GM21786 (cell line): ENCODE measurements around the gene GABPB2.

Experiments used
- ATAC-seq: cut with Tn5 transposase; IDR thresholded peaks from one replicate; pipeline ENCODE4 v1.9.1; 2021; ENCODE audit not compliant: unreplicated experiment

Gene GABPB2

DNA sequence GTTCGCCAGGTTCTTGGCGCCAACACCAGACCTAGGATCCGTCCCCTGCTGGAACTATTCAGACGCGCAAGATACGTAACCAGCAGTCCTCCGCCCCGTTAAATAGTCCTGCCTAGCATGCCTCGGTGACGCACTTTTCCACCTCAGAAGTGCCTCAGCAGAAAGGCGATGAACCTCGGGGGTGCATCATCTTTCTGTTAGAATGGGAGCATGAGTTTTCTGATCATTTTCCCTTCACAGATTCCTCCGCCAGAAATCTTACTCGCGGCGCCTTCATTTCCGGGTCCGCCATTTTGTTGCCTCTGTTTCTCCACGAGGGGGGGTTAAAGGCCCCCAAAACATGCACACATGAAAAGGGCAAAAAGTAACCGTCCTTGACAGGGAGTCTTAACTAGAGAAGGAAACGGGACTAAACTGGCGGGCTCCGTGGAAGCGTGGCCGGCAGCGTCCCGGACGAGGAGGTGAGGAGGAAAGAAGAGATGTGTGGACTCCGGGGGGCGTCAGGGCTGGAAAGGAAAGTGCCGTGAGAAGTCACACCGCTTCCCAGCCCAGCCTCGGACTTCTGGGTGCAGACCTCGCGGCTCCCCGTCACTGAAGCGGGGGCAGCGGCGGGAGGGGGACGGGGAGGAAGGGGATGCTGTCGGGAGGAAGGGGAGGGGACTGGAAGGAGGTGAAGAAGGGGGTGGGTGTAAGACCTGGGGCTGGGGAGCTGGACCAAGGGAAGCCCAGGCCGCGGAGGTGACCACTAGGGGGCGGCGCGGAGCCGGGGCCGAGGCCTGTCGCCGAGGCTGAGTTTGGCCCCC lies at the start of gene GABPB2:
GABPB2 (plus strand) TSS at position 288 of the 803 bp plus-strand sequence. CDS start 17,429 bp downstream, outside the sequence.
- peak; percentile 57 for ATAC-seq

DNA sequence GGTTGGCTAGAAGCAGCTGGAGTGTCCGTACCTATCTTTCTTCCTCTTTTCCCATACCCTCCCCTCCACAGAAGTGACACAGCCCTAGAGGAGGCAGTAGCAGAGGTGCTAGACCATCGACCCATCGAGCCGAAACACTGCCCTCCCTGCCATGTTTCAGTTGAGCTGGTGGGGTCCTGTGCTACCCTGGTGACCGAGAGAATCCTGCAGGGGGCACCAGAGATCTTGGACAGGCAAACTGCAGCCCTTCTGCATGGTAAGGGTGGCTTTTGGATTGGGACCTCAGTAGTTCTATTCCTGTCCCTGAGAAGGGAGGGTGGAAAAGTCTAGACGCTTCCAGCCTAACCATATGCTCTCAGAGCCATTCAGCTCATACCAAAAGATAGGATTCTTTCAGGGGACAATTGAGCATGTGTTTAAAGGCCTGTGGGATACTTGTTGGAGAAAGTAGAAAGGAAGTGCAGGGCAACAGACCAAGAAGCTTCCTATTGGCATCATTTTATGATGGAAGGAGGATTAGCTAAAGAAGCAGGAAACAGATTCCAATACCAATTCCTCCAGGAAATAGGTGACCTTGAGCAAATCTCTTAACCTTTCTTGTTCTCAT lies 45.9 kb upstream of the GABPB2 start:
- no peak for ATAC-seq

DNA sequence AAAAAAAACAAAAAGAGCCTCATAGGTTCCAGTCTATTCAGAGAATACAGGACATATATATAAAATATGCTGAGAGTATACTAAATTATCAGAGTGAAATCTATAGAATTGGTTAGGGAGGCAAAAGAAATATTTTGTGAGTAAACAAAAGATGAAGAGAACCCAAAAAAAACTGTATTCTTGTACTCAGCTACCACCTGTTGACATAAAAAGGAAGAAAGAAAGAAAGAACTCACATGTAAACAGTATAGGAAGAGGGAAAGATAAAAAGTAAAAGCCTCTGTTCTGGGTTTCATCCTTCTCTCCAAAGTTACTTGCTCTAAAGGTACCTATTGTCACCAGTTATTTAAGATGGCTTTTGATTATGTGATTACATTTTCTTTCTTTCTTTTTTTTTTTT lies 44.1 kb upstream of the GABPB2 start:
- no peak for ATAC-seq

DNA sequence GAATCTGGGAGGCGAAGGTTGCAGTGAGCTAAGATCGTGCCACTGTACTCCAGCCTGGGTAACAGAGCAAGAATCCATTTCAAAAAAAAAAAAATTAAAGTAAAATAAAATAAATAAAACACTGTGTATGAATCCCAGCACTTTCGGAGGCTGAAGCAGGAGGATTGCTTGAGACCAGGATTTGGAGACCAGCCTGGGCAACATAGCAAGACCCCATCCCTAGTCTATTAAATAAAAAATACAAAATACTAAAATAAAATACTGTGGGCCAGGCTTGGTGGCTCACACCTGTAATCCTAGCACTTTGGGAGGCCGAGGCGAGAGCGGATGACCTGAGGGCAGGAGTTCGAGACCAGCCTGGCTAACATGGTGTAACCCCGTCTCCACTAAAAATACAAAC lies 38.4 kb upstream of the GABPB2 start:
- no peak for ATAC-seq

- ATAC-seq = no peak
These were observed 35.4 kb upstream of the GABPB2 start for GRCh38 chr1:151035167-151035566.

DNA sequence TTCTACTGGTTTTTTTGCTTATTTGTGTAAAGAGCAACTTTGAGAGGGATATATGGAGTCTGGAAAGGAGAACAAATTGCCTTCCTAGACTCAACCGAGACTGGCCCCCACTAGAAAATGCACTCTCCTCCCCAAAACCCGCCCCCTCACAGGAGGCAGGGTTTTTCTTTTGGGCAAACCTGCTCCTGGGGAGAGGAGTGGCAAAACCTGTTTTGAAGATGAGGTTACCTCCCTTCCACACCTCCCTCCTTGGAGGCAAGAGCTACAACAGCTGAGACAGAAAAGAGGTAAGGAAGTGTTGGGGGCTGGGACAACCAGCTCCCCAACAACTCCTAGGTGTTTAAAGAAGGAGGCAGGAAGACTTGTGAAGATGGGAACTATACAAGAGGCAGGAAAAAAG lies 34.2 kb upstream of the GABPB2 start, which contains the start of gene BNIPL:
BNIPL (plus strand) TSS at position 231 of the 400 bp plus-strand sequence; CDS start at position 371, 140 bp downstream.
- ATAC-seq = no peak

GRCh38 chr1:151037032-151037431 lies 33.5 kb upstream of the GABPB2 start:
- no peak for ATAC-seq

DNA sequence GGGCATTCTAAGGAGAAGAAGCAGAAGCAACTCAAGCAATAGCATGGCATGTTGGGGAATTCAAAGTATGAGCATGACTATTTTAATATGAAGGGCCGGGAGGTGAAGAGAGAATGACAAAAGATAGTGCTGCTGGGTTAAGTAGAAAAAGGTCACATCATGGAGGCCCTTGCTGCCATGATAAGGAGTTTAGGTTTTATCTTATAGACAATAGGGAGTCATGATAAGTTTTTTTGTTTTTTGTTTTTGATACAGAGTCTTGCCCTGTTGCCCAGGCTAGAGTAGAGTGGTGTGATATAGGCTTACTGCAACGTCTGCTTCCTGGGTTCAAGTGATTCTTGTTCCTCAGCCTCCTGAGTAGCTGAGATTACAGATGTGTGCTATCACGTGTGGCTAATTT lies 31.0 kb upstream of the GABPB2 start:
- no peak for ATAC-seq

- no peak for ATAC-seq
These were observed 27.4 kb upstream of the GABPB2 start for GRCh38 chr1:151043163-151043562.

DNA sequence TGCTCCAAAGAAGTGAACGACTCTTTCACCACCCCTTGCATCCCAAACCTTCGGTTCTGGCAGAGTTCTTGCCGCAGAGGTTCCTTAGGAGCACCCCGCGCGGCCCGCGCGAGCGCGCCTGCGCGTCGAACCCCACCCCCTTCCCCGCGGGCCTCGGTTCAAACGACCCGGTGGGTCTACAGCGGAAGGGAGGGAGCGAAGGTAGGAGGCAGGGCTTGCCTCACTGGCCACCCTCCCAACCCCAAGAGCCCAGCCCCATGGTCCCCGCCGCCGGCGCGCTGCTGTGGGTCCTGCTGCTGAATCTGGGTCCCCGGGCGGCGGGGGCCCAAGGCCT lies 23.0 kb upstream of the GABPB2 start, which contains the start of gene C1orf56:
C1orf56 (plus strand) TSS at position 161 of the 334 bp plus-strand sequence; CDS start at position 258, 97 bp downstream.
- peak; percentile 38 for ATAC-seq

- ATAC-seq = peak; percentile 53
These were observed 22.5 kb upstream of the GABPB2 start for GRCh38 chr1:151047925-151048644.

- no peak for ATAC-seq
These were observed 21.9 kb upstream of the GABPB2 start for GRCh38 chr1:151048645-151049032.

- ATAC-seq = no peak
These were observed 21.1 kb upstream of the GABPB2 start for GRCh38 chr1:151049458-151049857.

DNA sequence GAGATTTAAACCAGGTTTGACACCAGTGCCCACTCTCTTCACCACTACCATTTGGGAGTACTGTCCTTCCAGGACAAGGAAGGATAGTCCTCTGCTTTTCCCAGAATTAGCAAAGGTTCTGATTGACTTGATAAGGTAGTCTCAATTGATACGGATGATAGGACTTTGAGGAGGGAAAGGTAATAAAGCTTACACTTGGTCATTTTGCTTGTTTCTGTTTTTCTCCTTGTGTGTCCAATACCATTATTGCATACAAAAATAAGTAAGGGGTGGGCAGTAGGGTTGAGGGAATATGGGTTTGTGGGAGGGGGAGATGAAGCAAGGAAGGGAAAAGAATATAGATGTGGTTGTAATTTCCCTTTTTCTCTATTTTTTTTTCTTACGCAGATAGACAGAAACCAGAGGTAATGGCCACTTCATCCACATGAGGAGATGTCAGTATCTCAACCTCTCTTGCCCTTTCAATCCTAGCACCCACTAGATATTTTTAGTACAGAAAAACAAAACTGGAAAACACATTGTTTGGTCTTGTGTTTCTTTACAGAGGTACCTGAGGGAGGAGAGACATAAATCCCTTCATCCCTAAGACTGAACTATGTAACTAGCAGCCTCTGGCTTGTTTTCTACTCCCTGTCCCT lies 20.4 kb upstream of the GABPB2 start:
- ATAC-seq = no peak

GRCh38 chr1:151051356-151052009 lies 19.1 kb upstream of the GABPB2 start:
- no peak for ATAC-seq

- no peak for ATAC-seq
These were observed 15.5 kb upstream of the GABPB2 start for GRCh38 chr1:151054971-151055547.

GRCh38 chr1:151055581-151055980 lies 15.0 kb upstream of the GABPB2 start:
- no peak for ATAC-seq

GRCh38 chr1:151056149-151056548 lies 14.4 kb upstream of the GABPB2 start:
- no peak for ATAC-seq

GRCh38 chr1:151058692-151059091 lies 11.9 kb upstream of the GABPB2 start:
- no peak for ATAC-seq
